ENCODE data around the gene ZNF267.

Gene ZNF267

DNA sequence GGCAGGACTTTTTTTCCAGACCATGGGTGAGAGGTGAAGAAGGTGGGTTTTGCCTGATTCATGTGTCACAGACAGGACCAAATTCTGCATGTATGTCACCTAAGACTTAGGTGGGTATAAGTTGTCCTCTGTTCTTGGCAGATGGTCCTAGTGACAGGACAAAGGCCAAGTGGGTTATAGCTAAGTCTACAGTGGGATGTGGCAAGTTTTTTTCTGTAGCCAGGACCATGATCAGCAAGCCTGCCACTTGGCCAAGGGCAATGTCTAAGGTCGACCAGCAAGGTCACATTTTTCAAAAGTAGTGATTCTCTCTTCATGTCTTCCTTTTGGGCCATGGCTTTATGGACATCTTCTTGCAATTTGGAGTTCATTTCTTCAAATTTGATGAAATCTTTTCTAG is 20.2 kb downstream of the ZNF267 start:
- no peak for ATAC-seq
- no peak for TF ChIP-seq ZFP3 (CRISPR knock-in tag; IDR thresholded peaks at IDR 0.05)
- no peak for TF ChIP-seq ISL1 (CRISPR knock-in tag; IDR thresholded peaks at IDR 0.05)
- TF ChIP-seq ARNTL (CRISPR knock-in tag; IDR thresholded peaks at IDR 0.05; ENCODE audit: borderline replicate concordance, low read depth): no peak
- no peak for TF ChIP-seq CSRNP3 (CRISPR knock-in tag; IDR thresholded peaks at IDR 0.05)
- no peak for TF ChIP-seq ESRRG (CRISPR knock-in tag; IDR thresholded peaks at IDR 0.05)
- TF ChIP-seq ZFP30 (CRISPR knock-in tag; IDR thresholded peaks at IDR 0.05): no peak
- no peak for TF ChIP-seq RARB (CRISPR knock-in tag; IDR thresholded peaks at IDR 0.05)
- no peak for TF ChIP-seq TOX (CRISPR knock-in tag; IDR thresholded peaks at IDR 0.05; ENCODE audit: borderline replicate concordance)
- TF ChIP-seq PPARA (CRISPR knock-in tag; IDR thresholded peaks at IDR 0.05; ENCODE audit: borderline replicate concordance): no peak
- TF ChIP-seq, protein P1, sequence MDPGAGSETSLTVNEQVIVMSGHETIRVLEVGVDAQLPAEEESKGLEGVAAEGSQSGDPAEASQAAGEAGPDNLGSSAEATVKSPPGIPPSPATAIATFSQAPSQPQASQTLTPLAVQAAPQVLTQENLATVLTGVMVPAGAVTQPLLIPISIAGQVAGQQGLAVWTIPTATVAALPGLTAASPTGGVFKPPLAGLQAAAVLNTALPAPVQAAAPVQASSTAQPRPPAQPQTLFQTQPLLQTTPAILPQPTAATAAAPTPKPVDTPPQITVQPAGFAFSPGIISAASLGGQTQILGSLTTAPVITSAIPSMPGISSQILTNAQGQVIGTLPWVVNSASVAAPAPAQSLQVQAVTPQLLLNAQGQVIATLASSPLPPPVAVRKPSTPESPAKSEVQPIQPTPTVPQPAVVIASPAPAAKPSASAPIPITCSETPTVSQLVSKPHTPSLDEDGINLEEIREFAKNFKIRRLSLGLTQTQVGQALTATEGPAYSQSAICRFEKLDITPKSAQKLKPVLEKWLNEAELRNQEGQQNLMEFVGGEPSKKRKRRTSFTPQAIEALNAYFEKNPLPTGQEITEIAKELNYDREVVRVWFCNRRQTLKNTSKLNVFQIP (CRISPR knock-in tag; IDR thresholded peaks at IDR 0.05; ENCODE audit: borderline replicate concordance, low read depth): no peak
- TF ChIP-seq PATZ1 (CRISPR knock-in tag; IDR thresholded peaks at IDR 0.05; ENCODE audit: borderline replicate concordance): no peak
- TF ChIP-seq ZNF565 (CRISPR knock-in tag; conservative IDR thresholded peaks at IDR 0.05; ENCODE audit: low read depth): no peak
- TF ChIP-seq ZC3H10 (CRISPR knock-in tag; IDR thresholded peaks at IDR 0.05): no peak
- TF ChIP-seq OSR1 (CRISPR knock-in tag; IDR thresholded peaks at IDR 0.05): no peak
- no peak for TF ChIP-seq CREB5 (CRISPR knock-in tag; IDR thresholded peaks at IDR 0.05; ENCODE audit: low read depth)

DNA sequence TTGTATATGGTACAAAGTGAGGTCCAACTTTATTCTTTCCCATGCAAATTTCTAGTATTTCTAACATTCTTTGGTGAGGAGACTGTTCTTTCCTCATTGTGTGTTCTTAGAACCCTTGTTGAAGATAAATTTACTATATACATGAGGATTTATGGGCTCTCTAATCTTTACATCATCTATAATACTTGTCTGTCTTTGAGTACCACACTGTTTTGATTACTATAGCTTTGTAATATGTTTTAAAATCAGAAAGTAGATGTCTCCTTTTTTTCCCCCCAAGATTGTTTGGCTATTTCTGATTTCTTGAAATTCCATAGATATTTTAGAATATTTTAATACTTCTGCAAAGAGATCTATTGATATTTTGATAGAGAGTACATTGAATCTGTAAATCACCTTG is 23.7 kb downstream of the ZNF267 start:
- TF ChIP-seq RARB (CRISPR knock-in tag; IDR thresholded peaks at IDR 0.05): no peak
- no peak for TF ChIP-seq PPARA (CRISPR knock-in tag; IDR thresholded peaks at IDR 0.05; ENCODE audit: borderline replicate concordance)
- TF ChIP-seq ZFP3 (CRISPR knock-in tag; IDR thresholded peaks at IDR 0.05): no peak
- no peak for TF ChIP-seq PATZ1 (CRISPR knock-in tag; IDR thresholded peaks at IDR 0.05; ENCODE audit: borderline replicate concordance)
- no peak for TF ChIP-seq TSHZ2 (CRISPR knock-in tag; IDR thresholded peaks at IDR 0.05)
- TF ChIP-seq ARNTL (CRISPR knock-in tag; IDR thresholded peaks at IDR 0.05; ENCODE audit: borderline replicate concordance, low read depth): no peak
- no peak for TF ChIP-seq TCF4 (CRISPR knock-in tag; IDR thresholded peaks at IDR 0.05; ENCODE audit: borderline replicate concordance)
- no peak for TF ChIP-seq ZC3H10 (CRISPR knock-in tag; IDR thresholded peaks at IDR 0.05)
- no peak for TF ChIP-seq CSRNP3 (CRISPR knock-in tag; IDR thresholded peaks at IDR 0.05)
- TF ChIP-seq BACH2 (CRISPR knock-in tag; IDR thresholded peaks at IDR 0.05; ENCODE audit: borderline replicate concordance): no peak
- no peak for ATAC-seq
